HG02610 (cell line): Measurements from ENCODE around the gene NTF4.
A peak's percentile ranks its signal among the peaks of the same experiment; 100 is the strongest.

ENCODE experiments used
- ATAC-seq: cut with Tn5 transposase; IDR thresholded peaks from one replicate; pipeline ENCODE4 v1.9.1; 2021; ENCODE audit warnings: mild to moderate bottlenecking, moderate library complexity; ENCODE audit not compliant: unreplicated experiment

Gene NTF4, protein sequence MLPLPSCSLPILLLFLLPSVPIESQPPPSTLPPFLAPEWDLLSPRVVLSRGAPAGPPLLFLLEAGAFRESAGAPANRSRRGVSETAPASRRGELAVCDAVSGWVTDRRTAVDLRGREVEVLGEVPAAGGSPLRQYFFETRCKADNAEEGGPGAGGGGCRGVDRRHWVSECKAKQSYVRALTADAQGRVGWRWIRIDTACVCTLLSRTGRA

DNA sequence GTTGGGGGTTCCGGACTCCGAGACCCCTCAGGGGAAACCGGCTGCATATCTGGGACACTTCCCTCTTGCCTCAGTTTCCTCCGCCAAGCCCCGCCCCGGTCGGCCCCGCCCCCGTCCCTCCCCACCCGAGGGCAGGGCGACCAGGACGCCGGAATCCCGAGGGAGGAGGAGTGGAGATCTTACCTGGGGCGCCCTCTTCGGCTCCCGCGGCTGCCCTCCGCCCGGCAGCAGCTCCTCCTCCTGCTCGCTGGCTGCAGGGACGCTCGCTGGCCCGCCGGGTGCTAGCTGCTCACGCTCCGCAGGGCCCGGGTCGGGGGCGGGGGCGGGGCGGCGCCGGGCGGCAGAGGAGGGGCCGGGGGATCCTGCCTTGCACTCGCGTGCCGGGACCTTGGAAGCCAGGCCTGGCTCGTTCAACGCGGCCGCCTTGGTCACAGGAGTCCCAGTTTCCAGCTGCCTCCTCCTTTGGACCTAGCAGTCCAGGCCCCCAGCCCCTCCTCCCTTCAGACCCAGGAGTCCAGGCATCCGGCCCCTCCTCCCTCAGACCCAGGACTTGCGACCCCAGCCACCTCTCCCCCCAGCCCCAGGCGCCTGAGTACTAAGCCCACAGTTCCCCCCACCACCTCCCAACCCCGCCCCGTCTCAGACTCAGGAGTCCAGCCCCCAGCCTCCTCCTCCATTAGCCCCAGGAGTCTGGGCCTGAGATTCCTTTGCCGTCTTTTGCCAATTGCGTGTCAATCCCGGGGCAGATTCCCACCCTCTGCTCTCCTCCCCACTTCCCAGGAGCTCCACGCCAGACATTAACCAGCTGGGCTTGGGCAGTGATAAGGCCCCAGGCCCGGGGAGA lies at the start of gene NTF4:
Gene NTF4 (minus strand): TSS at position 51 of the 844 bp plus-strand sequence. CDS start 2,821 bp downstream, outside the sequence.
- no peak for ATAC-seq

DNA sequence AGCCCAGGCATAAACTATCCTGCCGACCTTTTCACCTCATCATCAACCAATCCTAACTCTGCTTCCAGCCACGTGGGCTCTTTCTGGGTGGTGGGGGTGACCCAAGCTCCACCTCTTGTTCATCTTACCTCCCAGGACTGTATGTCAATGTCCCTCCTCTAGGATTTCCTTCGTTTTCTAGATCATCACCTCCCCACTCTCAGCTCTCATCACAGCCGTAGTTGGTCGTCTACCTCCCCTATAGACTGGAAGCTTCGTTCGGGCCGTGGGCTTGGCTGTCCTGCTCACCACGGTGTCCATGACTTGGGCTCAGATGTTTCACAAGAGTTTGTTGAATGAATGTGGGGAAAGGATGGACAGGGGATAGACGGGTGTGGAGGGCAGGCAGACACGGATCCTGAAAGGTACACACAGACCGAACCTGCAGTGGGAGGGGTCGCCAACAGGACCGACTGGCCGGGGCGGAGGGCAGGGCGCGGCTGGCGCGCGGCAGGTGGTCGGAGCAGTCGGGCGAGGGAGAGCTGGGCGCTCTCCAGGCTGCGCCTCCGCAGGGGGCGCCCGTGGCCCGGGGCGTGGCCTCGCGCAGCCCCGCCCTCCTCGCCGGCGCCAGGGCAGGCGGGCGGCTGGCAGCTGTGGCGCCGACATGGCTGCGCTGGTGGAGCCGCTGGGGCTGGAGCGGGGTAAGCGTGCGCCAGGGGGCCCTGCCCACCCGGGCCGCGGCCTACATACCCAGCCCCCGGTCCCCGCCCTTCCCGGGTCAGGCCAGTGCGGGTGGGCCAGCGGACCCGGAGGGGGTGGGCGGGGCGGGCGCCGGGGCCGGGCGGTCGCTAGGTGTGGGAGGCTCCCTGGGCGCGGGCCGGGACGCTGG lies 49.4 kb upstream of the NTF4 start, which contains the start of gene LIN7B:
Gene LIN7B (plus strand): TSS at position 609 of the 868 bp plus-strand sequence. CDS start 35 bp downstream, at position 644.
- ATAC-seq, result peak; percentile 53

DNA sequence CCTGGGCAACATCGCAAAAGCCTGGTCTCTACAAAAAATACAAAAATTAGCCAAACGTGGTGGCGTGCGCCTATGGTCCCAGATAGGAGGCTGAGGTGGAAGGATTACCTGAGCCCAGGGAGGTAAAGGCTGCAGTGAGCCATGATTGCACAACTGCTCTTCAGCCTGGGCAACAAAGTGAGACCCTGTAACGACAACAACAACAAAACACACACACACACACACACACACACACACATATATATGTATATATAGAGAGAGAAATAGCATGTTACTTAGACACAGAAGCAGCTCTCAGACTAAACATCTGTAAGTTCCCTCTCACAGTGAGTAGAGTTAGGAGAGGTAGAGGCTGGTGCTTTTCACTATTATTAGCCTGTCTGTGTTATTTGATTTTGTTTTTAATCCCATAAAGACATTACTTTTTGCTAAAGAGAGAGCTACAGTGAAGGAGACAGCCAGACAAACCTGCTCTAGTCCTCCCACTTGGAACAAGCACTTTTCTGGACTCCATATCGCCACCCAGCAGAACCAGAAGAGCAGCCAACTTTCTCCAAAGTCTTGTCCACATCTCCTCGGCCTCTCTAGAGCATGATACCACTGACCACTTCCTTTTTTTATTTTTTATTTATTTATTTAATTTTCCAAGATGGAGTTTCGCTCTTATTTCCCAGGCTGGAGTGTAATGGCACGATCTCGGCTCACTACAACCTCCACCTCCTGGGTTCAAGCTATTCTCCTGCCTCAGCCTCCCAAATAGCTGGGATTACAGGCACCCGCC lies 46.8 kb upstream of the NTF4 start:
- ATAC-seq, result no peak

DNA sequence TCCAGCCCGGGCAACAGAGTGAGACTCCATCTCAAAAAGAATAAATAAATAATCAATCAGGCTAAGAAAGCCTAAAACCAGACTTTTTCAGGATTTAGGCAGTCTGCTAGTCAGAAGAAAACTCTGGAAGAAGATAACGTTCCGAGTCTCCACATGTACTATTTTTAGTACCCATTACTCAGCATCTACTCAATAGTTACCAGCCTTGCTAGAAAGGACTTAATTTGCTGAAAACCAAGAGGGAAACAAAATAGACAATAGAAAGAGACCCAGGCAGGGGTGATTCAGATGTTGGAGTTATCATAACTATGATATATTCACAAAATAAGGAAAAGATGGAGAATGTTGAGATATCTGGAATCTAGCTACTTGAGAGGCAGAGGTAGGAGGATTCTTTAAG lies 45.9 kb upstream of the NTF4 start:
- no peak for ATAC-seq

DNA sequence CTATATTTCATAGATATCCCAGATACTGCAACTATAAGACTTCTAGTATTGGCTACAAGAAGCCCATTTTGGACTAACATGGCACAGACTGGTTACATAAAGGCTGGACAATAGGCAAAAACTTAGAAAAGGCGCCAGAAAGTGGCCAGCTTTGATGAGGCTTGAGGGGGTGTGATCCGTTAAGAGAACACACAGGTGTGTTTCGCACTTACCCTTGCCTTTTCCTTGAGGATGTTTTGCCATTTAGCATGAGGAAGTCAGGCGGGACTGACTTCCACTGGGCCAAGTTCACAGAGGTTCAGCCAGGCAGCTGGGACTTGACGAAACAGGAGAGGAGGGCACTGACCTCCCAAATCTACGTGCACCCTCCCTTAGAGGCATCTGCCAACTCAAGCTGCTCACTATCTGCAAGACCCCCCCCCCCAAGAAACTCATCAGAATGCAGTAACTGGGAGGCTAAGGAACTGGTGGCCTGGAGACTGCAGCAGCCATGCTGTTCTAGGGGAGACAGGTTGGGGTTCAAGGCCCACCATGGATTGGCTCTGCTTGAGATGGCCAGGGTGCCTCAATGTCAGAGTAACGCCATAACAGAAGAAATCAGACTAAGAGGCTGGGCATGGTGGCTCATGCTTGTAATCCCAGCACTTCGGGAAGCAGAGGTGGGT lies 45.1 kb upstream of the NTF4 start:
- no peak for ATAC-seq

DNA sequence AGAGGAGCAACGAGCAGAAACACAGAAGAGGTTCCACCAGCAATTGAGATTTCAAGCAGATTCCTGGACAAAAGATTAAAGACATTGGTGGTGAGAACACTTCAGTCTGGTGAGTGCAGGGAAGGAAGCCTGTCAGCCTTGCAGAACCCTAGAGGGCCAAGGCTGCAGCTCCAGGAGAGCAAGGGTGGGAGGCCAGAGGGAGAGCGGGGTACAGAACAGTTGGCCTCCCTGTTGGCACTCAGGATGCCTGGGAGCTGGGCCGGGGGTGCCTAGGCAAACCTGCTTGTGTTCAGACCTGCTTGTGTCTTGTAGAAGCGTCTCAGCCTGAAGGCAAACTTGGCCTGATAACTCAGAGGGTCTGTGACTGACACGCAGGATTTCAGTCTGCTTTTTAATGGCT lies 44.4 kb upstream of the NTF4 start:
- no peak for ATAC-seq

DNA sequence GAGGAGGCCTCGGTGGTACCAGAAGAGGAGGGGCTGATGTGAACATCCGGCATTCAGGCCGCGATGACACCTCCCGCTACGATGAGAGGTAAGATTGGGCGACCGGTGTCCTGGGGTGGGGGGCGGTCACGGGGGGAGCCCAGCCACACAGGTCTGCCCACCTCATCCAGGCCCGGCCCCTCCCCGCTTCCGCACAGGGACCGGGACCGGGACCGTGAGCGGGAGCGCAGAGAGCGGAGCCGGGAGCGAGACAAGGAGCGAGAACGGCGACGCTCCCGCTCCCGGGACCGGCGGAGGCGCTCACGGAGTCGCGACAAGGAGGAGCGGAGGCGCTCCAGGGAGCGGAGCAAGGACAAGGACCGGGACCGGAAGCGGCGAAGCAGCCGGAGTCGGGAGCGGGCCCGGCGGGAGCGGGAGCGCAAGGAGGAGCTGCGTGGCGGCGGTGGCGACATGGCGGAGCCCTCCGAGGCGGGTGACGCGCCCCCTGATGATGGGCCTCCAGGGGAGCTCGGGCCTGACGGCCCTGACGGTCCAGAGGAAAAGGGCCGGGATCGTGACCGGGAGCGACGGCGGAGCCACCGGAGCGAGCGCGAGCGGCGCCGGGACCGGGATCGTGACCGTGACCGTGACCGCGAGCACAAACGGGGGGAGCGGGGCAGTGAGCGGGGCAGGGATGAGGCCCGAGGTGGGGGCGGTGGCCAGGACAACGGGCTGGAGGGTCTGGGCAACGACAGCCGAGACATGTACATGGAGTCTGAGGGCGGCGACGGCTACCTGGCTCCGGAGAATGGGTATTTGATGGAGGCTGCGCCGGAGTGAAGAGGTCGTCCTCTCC lies 43.2 kb upstream of the NTF4 start:
- ATAC-seq, result no peak

DNA sequence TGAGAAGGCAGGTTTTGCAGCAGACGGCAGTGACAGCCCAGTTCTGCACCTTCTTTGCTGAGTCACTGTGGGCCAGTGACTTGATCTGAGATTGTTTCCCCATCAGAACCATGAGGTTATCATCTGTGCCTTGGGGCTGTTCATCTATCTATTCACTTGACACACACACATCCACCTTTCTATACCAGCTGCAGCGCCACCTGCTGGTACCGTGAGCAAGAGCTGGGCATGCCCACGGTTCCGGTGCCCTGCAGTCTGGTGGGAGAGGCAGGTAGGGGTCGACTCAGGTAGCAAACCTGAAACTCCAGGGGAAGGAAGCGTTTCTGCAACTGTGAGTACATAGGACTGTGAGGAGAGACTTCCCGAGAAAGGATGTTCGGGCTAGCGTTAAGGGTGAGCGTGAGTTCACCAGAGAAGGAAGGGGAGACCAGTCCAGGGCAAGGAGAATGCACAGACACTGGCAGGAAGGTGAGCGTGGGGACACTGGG lies 42.1 kb upstream of the NTF4 start:
- ATAC-seq, result no peak

DNA sequence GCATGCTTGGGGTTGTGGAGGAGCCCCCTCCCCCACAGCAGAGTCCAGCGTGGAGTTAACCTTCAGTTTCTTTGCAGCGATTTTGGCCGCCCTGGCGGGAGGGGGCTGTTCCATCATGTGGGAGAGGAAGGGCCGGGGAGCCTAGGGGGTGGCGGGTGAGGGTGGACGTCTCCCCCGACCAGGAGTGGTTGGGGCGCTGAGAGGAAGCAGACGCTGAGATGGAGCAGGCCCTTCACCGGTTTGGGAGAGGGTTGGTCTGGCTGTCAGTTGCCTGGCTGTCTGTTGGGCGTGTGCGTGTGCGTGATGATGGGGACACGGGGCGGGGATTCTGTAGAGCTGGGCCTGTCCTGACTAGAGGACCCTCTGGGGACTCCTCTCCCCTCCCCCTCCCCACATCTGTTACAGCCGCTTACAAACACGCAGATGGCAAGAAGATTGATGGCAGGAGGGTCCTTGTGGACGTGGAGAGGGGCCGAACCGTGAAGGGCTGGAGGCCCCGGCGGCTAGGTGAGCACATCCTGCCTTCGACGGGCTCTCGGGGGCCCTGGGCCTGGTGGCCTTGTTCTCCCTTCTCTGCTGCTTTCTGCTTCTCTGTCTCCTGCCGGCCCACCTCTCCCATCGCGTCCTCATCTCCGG lies 39.7 kb upstream of the NTF4 start:
- ATAC-seq, result no peak

DNA sequence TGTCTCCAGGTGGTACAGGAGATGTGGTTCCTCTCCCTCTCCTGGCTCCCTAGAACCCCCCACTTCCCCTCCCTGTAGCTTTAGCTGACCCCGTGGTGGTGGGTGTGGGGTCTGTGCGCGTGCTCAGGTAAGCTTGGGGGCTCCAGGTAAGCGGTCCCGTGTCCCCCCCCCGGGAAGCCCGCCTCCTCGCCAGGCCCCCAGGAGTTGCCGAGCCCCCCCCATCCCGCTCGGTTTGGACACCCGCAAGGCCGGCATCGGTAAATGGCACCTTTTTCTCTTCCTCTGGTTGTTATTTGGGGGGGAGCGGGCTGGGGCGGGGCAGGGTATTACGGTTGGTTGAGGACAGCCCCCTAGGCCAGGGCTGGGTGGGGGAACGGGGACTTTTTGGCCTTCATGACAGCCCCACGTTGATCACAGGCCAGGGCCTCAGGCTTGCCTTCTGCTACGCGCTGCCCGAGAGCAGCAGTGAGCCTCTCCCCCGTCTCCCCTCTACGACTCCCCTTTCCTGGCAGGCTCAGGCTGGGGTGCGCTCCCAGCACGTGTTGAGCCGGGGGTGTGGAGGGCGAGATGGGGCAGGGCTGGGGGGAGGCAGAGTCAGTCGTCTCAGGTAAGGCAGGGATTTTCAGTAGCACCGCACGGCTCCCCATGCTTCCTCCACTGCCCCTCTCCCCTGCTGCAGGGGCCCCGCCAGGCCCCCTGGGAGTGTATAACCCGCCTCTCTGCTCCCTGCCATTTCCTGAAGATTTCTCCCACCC lies 38.9 kb upstream of the NTF4 start:
- no peak for ATAC-seq

DNA sequence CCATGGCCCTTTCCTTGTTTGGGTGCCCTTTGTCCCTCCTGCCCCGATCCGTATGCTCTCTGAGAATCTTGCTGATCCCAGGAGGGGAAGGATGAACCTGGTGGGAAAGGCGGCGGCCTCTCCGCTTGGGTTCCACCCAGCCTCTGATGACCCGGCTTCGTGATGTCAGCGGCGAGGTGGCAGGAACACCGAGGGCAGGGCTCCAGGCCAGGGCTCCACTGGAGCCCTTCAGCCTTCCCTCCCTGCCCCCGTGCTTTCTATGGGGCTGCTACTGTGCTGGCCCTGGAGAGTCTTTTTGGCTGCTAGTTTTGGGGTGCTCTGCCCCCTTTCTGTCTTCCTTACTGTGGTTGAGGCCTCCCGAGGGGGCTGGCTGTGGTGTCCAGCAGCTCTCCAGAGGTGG lies 37.7 kb upstream of the NTF4 start:
- ATAC-seq, result no peak

DNA sequence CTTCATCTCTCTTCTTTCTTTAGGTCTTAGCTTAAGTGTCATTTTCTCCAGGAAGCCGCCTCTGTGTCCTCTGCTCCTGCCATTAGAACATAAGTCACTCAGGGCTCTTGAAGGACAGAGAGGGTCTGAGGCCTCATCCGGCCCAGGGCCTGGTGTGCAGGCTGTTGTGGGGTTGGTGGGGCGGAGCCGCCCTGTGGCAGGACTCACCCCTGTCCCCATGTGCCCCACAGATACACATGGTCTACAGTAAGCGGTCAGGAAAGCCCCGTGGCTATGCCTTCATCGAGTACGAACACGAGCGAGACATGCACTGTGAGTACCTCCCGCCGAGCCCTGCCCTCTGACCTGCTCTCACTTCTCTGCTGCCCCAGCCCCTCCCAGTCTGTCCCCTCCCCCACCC lies 36.5 kb upstream of the NTF4 start:
- ATAC-seq, result no peak

DNA sequence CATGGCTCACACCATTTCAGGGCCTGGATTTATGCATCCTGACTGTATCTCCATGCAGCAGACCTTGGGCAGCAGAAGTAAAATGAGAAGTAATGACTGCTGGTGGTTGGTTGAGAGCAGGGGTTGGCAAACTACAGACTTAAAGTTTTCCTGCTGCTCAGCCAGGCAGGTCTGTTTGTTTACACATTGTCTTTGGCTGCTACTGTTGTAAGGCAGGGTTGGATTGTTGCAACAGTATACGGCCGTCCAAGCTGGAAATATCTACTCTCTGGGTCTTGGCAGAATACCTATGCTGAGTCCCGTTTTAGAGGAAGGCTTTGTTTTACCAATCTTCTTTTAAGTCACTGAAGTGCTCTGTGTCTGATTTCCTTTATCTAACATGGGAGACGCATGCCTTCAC lies 34.2 kb upstream of the NTF4 start:
- no peak for ATAC-seq

DNA sequence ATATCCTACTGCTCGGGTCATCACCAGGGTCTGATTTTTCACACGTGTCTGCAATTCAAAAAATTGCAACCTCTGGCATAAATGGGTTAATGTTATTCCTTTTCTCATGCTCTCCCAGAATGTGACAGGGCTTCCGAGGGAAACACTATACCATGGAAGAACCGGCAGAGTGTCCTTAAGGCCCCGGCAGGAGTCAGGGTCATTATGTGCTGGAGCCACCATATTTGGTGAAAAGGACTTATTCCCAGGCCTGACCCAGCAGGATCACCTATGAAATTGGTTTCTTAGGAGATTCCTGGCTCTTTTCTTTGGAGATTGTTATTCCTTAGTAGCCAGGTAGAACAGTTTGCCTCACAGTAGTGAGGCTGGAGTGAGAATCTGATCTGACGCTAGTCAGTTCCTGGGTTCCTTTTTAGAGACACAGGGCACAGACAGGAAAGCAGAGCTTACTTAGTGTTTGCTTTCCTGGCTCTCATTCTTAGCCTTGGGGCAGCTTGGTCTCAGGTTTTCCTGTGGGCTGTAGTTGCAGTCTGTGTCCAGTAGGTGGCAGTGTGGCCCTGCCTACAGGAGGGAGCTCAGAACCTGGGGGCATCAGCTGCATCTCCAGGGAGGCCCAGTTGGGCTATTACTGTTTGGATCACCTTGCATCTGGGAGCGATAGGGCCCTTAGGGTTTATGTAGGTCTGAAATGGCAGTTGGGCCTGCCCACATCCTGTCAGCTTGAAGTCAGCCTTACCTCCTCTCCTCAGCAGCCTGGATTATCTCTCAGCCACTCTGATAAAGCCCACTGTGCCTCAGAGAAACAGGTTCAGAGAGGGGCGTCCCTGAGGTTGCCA lies 33.1 kb upstream of the NTF4 start:
- ATAC-seq, result no peak

DNA sequence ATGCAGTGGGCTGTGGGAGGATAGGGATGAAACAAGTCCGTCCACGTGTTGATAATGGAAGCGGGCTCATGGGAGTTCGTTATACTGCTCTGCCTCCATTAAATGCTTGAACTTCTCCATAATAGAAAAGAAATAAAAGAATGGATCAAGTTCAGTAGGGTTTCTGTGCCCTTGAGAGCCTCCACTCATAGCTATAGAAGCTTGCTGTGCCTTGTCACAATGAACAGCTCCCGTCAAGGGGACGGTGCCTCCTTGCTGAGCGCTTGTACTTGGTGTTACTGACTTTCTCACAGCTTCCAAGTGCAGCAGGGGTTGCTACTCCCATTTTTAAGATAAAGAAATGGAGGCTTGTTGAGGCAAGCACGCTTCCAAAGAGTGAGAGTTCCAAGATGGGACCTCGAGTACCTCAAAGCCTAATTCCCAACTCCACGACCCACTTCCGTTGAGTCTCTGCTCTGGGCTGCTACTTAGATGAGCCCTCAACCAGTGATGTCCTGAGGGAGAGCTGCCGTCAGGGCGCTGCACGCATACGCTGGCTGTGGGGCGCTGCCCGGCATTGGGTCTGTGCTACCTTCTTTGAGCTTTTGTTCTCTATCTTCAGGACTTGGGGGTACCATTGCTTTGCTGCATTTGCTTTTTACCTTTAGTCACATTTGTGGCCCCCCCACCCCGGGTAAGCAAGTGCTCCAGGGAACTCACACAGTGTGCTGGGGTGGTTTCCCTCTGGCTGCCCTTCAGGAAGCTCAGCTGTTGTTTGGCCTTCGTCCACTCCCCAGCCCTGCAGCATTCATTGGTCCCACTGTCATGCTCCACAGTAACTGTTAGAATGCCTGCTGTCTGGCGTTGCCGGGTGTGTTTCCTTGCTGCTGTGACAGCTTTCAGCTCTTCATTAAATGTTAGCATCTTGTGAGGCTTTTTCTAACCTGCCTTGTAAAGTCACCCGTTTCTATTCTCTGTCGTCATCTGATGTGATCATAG lies 30.2 kb upstream of the NTF4 start:
- no peak for ATAC-seq

DNA sequence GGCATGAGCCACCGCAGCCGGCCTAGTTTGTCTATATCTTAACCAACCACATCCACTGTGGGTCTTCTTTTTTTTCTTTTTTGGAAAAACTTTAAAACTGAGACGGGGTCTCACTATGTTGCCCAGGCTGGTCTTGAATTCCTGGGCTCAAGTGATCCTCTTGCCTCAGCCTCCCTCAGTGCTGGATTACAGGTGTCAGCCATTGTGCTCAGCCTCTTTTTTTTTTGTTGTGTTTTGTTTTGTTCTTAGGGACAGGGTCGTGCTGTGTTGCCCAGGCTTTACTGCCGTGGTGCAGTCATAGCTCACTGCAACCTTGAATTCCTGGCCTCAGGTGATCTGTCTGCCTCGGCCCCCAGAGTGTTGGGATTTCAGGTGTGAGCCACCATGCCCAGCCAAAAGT lies 28.1 kb upstream of the NTF4 start:
- no peak for ATAC-seq
